ENCODE measurements around the gene P2RX7.

- TF ChIP-seq EZH2 (IDR thresholded peaks at IDR 0.05; ENCODE audit: borderline replicate concordance, low read depth, low read length, poor library complexity, severe bottlenecking) (no peak), CTCF (conservative IDR thresholded peaks at IDR 0.05; ENCODE audit: low read depth, low read length) (no peak)
These were observed 55.6 kb downstream of the P2RX7 start for GRCh38 chr12:121188227-121188626.

Data from A673 (cell line).